PFSK-1 (cell line): Measurements from ENCODE around the gene GRIP1.

ENCODE experiments used
- POLR2AphosphoS5 ChIP-seq: IDR thresholded peaks from 2 replicates; pipeline ENCODE4 v1.6.1; 2012; ENCODE audit warnings: low read depth, mild to moderate bottlenecking, control low read depth, low read length, moderate library complexity
- SIN3A ChIP-seq: IDR thresholded peaks from 2 replicates; pipeline ENCODE4 v1.6.1; 2012; ENCODE audit warnings: mild to moderate bottlenecking, low read length, moderate library complexity, borderline replicate concordance; ENCODE audit not compliant: insufficient read depth
- TAF1 ChIP-seq: IDR thresholded peaks from 2 replicates; pipeline ENCODE4 v1.6.1; 2012; ENCODE audit warnings: low read length, control low read depth, borderline replicate concordance; ENCODE audit not compliant: insufficient read depth

DNA sequence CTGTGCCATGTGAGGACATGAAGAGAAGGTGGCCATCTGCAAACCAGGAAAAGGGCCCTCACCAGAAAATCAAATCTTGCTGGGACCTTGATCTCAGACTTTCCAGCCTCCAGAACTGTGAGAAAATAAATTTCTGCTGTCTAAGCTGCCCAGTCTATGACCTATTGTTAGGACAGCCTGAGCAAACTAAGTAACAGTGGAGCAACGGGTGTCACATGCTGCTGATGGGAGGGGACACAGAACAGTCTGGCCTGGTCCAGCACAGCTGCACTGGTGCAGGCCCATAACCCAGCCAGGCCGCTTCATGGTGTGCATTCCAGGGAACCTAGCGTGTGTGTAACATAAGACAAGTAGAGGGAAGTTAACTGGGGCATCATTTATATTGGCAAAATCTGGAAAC is 42.1 kb downstream of the GRIP1 start:
- TF ChIP-seq POLR2AphosphoS5 (no peak), SIN3A (no peak), TAF1 (no peak)
